ENCODE results near the gene DFFB. TPM values are rescaled to one million over a fixed set of nuclear protein-coding genes. Genes with fewer than 3 reads are reported as not detected.
A peak's percentile ranks its signal among the peaks of the same experiment; 100 is the strongest.

Gene DFFB
- total and polyA plus RNA-seq, 2 of the 13 experiments (the other 11 are each of a cell fraction or from before 2014, with no cell fraction given), result 4.6 to 9.3 TPM

GRCh38 chr1:3856923-3857790, at the start of gene DFFB, which contains the start of gene CEP104 (continued):
- TF ChIP-seq GPN1 (CRISPR knock-in tag; IDR thresholded peaks at IDR 0.05; ENCODE audit: borderline replicate concordance) (no peak), ZNF124 (CRISPR knock-in tag; IDR thresholded peaks at IDR 0.05) (0 out of 2 replicates have a peak, but pooled peaks have one; percentile 45), ZNF407 (CRISPR knock-in tag; IDR thresholded peaks at IDR 0.05; ENCODE audit: not compliant biosample characterization) (peak; percentile 71), SALL2 (CRISPR knock-in tag; IDR thresholded peaks at IDR 0.05) (0 out of 2 replicates have a peak, but pooled peaks have one; percentile 16), SP2 (CRISPR knock-in tag; IDR thresholded peaks at IDR 0.05) (peak; percentile 31; the same call in 1 of the 2 replicates), KMT2A (CRISPR knock-in tag; IDR thresholded peaks at IDR 0.05) (no peak; the same call in 1 of the 2 replicates), TAF1 (CRISPR knock-in tag; IDR thresholded peaks at IDR 0.05) (peak; percentile 74; the same call in 1 of the 2 replicates), TEAD3 (CRISPR knock-in tag; optimal IDR thresholded peaks at IDR 0.05; ENCODE audit: borderline replicate concordance) (peak; percentile 17), NCOA5 (CRISPR knock-in tag; IDR thresholded peaks at IDR 0.05) (0 out of 2 replicates have a peak, but pooled peaks have one; percentile 41), TEF (CRISPR knock-in tag; IDR thresholded peaks at IDR 0.05) (peak; percentile 31; the same call in 1 of the 2 replicates), CBFB (CRISPR knock-in tag; IDR thresholded peaks at IDR 0.05) (0 out of 2 replicates have a peak, but pooled peaks have one; percentile 26), IRX3 (CRISPR knock-in tag; IDR thresholded peaks at IDR 0.05; ENCODE audit: borderline replicate concordance, low read depth) (0 out of 2 replicates have a peak, but pooled peaks have one; percentile 67), PRDM10 (CRISPR knock-in tag; IDR thresholded peaks at IDR 0.05; ENCODE audit: low read depth) (peak; percentile 81), PHF20 (CRISPR knock-in tag; IDR thresholded peaks at IDR 0.05) (peak; percentile 80), ZNF580 (CRISPR knock-in tag; IDR thresholded peaks at IDR 0.05; ENCODE audit: borderline replicate concordance, low read depth) (peak; percentile 94)

Data from HepG2 (cell line).